GM18520 (cell line): ENCODE data around the gene IRF2BPL.

ENCODE experiments used
- ATAC-seq: cut with Tn5 transposase; IDR thresholded peaks from one replicate; pipeline ENCODE4 v1.9.1; 2021; ENCODE audit not compliant: unreplicated experiment

The IRF2BPL gene

GRCh38 chr14:76990084-76990483 is 38.4 kb downstream of the IRF2BPL start:
- ATAC-seq = no peak

- no peak for ATAC-seq
These were observed 40.5 kb downstream of the IRF2BPL start for GRCh38 chr14:76987956-76988520.

- no peak for ATAC-seq
These were observed 42.3 kb downstream of the IRF2BPL start for GRCh38 chr14:76986231-76986565.

- no peak for ATAC-seq
These were observed 42.8 kb downstream of the IRF2BPL start for GRCh38 chr14:76985540-76986230.

GRCh38 chr14:76984787-76985375 is 43.6 kb downstream of the IRF2BPL start:
- no peak for ATAC-seq

- no peak for ATAC-seq
These were observed 44.2 kb downstream of the IRF2BPL start for GRCh38 chr14:76984297-76984696.

- no peak for ATAC-seq
These were observed 46.8 kb downstream of the IRF2BPL start for GRCh38 chr14:76981670-76982069.

GRCh38 chr14:76977793-76978720 is 50.5 kb downstream of the IRF2BPL start:
- ATAC-seq = peak; percentile 79

- ATAC-seq = no peak
These were observed 52.1 kb downstream of the IRF2BPL start for GRCh38 chr14:76976240-76977005.

GRCh38 chr14:76975812-76976211 is 52.7 kb downstream of the IRF2BPL start:
- ATAC-seq = no peak

- ATAC-seq = no peak
These were observed 53.5 kb downstream of the IRF2BPL start for GRCh38 chr14:76975051-76975450.
